HepG2 (cell line): ENCODE measurements around the gene BLOC1S4. TPM values are rescaled to one million over a fixed set of nuclear protein-coding genes. Genes with fewer than 3 reads are reported as not detected.

Experiments used
- ARNT ChIP-seq: fragments of 450-650 bp; IDR thresholded peaks from 2 replicates; pipeline ENCODE4 v1.6.1; 2017
- ATF7 ChIP-seq, 2 experiments: fragments of 450-650 bp in 1 of 2; sonication (generic) in 1 of 2; formaldehyde crosslinking in 1 of 2; IDR thresholded peaks; 2 replicates each; pipeline versions ENCODE4 v1.4.0 to v1.6.1; 2016 to 2020; ENCODE audit warnings: antibody characterized with exemption in 1 of 2, mild to moderate bottlenecking in 1 of 2, missing genetic modification reagents in 1 of 2
- BCL6 ChIP-seq: IDR thresholded peaks from 2 replicates; pipeline ENCODE4 v1.6.1; 2016; ENCODE audit warnings: missing genetic modification reagents, missing compliant biosample characterization
- GATAD1 ChIP-seq: IDR thresholded peaks from 2 replicates; pipeline ENCODE4 v1.6.1; 2016; ENCODE audit warnings: missing genetic modification reagents, missing compliant biosample characterization
- JARID2 ChIP-seq: sonication (generic); formaldehyde crosslinking; IDR thresholded peaks from 2 replicates; pipeline ENCODE4 v1.8.1; 2023; ENCODE audit warnings: missing genetic modification reagents, inconsistent platforms; ENCODE audit not compliant: insufficient replicate concordance
- KMT2B ChIP-seq: IDR thresholded peaks from 2 replicates; pipeline ENCODE4 v1.6.1; 2016; ENCODE audit warnings: missing genetic modification reagents, missing compliant biosample characterization
- MYNN ChIP-seq: sonication (generic); formaldehyde crosslinking; IDR thresholded peaks from 2 replicates; pipeline ENCODE4 v1.4.0; 2020; ENCODE audit warnings: mild to moderate bottlenecking, low read depth, missing genetic modification reagents
- SNAPC2 ChIP-seq: sonication (generic); formaldehyde crosslinking; IDR thresholded peaks from 2 replicates; pipeline ENCODE4 v1.8.1; 2022; ENCODE audit warnings: mild to moderate bottlenecking, missing genetic modification reagents
- SRSF9 ChIP-seq: fragments of 200-400 bp; formaldehyde crosslinking; IDR thresholded peaks from 2 replicates; pipeline ENCODE4 v1.6.1; 2018; ENCODE audit warnings: borderline replicate concordance, mild to moderate bottlenecking, low read depth, low read length; ENCODE audit not compliant: insufficient read depth, poor library complexity, severe bottlenecking
- ZBTB3 ChIP-seq: sonication (generic); formaldehyde crosslinking; IDR thresholded peaks from 2 replicates; pipeline ENCODE4 v1.4.0; 2020; ENCODE audit warnings: low read depth, mild to moderate bottlenecking, moderate library complexity, missing genetic modification reagents, borderline replicate concordance
- ZFP36L2 ChIP-seq: sonication (generic); formaldehyde crosslinking; IDR thresholded peaks from 2 replicates; pipeline ENCODE4 v1.4.0; 2020; ENCODE audit warnings: missing genetic modification reagents
- ZSCAN25 ChIP-seq: sonication (generic); formaldehyde crosslinking; IDR thresholded peaks from 2 replicates; pipeline ENCODE4 v1.8.0; 2022; ENCODE audit warnings: mild to moderate bottlenecking, missing genetic modification reagents
- ZSCAN29 ChIP-seq: sonication (generic); formaldehyde crosslinking; conservative IDR thresholded peaks from 2 replicates; pipeline ENCODE4 v1.4.0; 2020; ENCODE audit warnings: mild to moderate bottlenecking, missing genetic modification reagents
- polyA plus RNA-seq, 8 experiments: library from polyadenylated mRNA; depleted of rRNA in 3 of 8; stranded (reverse) in 7 of 8; unstranded in 1 of 8; fragments of >200 nt; fragmentation: Illumina TruSeq in 4 of 8; extraction: Trizol in 4 of 8; gene quantifications; 2 replicates each; pipeline versions ENCODE4 v1.2.1 to v1.2.3, GENCODE V29; 2011 to 2016; ENCODE audit warnings: low read depth in 4 of 8, missing spikeins in 1 of 8, mixed read lengths in 1 of 8; ENCODE audit not compliant: insufficient read depth in 1 of 8
- total RNA-seq, 5 experiments: library from RNA; depleted of rRNA; stranded (reverse); fragments of >200 nt; fragmentation: Illumina TruSeq; extraction: Trizol; gene quantifications; 2 replicates each; pipeline ENCODE4 v1.2.3, GENCODE V29; 2016; ENCODE audit warnings: low read depth in 1 of 5
- TF ChIP-seq, protein P1 (sequence below): sonication (generic); formaldehyde crosslinking; IDR thresholded peaks from 2 replicates; pipeline ENCODE4 v1.8.1; 2023; ENCODE audit warnings: missing genetic modification reagents, mild to moderate bottlenecking, borderline replicate concordance
- TF ChIP-seq, protein P2 (sequence below): sonication (generic); formaldehyde crosslinking; IDR thresholded peaks from 2 replicates; pipeline ENCODE4 v1.4.0; 2020; ENCODE audit warnings: missing genetic modification reagents
- TF ChIP-seq, protein P3 (sequence below): sonication (generic); formaldehyde crosslinking; IDR thresholded peaks from 2 replicates; pipeline ENCODE4 v1.4.0; 2020; ENCODE audit warnings: missing genetic modification reagents, borderline replicate concordance
- TF ChIP-seq, protein P4 (sequence below): sonication (generic); formaldehyde crosslinking; IDR thresholded peaks from 2 replicates; pipeline ENCODE4 v1.8.0; 2022; ENCODE audit warnings: missing genetic modification reagents, mild to moderate bottlenecking, inconsistent platforms, borderline replicate concordance
- TF ChIP-seq, protein P5 (sequence below): sonication (generic); formaldehyde crosslinking; IDR thresholded peaks from 2 replicates; pipeline ENCODE4 v1.5.1; 2020; ENCODE audit warnings: missing genetic modification reagents, mild to moderate bottlenecking, borderline replicate concordance
- TF ChIP-seq, protein P6 (sequence below): sonication (generic); formaldehyde crosslinking; IDR thresholded peaks from 2 replicates; pipeline ENCODE4 v1.4.0; 2020; ENCODE audit warnings: mild to moderate bottlenecking, missing genetic modification reagents
- TF ChIP-seq, protein P7 (sequence below): sonication (generic); formaldehyde crosslinking; IDR thresholded peaks from 2 replicates; pipeline ENCODE4 v1.5.1; 2020; ENCODE audit warnings: mild to moderate bottlenecking, missing genetic modification reagents, moderate library complexity

BLOC1S4 gene
- total and polyA plus RNA-seq, 2 of the 13 experiments (the other 11 are each of a cell fraction or from before 2014, with no cell fraction given) = 15.5 to 20.9 TPM

DNA sequence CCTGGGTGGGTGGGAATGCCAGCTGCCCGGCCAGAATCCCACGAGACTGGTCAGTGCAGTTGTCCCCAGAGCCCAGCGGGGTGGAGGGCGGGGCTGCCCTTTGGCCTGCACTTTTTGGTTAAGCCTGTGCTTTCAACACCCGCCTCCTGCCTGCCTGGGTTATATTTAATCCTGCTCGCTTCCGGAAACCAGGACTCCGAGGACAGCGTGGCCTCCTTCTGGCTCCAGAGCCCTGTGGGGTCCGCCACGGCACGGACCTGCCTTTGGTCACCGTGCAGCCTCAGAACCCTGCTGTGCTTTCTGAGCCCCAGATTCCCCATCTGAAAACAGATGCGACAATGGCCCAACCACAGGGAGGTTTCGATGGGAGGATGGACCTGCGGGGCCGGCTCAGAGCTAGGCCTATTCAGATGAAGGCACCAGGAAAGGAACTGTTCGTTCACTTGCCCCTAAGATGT, 37.2 kb downstream of the BLOC1S4 start (continued):
- TF ChIP-seq, protein P1, sequence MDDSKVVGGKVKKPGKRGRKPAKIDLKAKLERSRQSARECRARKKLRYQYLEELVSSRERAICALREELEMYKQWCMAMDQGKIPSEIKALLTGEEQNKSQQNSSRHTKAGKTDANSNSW (CRISPR knock-in tag) = no peak
- TF ChIP-seq SNAPC2 (CRISPR knock-in tag) = peak; percentile 44; the same call in 1 of the 2 replicates
- TF ChIP-seq, protein P2, sequence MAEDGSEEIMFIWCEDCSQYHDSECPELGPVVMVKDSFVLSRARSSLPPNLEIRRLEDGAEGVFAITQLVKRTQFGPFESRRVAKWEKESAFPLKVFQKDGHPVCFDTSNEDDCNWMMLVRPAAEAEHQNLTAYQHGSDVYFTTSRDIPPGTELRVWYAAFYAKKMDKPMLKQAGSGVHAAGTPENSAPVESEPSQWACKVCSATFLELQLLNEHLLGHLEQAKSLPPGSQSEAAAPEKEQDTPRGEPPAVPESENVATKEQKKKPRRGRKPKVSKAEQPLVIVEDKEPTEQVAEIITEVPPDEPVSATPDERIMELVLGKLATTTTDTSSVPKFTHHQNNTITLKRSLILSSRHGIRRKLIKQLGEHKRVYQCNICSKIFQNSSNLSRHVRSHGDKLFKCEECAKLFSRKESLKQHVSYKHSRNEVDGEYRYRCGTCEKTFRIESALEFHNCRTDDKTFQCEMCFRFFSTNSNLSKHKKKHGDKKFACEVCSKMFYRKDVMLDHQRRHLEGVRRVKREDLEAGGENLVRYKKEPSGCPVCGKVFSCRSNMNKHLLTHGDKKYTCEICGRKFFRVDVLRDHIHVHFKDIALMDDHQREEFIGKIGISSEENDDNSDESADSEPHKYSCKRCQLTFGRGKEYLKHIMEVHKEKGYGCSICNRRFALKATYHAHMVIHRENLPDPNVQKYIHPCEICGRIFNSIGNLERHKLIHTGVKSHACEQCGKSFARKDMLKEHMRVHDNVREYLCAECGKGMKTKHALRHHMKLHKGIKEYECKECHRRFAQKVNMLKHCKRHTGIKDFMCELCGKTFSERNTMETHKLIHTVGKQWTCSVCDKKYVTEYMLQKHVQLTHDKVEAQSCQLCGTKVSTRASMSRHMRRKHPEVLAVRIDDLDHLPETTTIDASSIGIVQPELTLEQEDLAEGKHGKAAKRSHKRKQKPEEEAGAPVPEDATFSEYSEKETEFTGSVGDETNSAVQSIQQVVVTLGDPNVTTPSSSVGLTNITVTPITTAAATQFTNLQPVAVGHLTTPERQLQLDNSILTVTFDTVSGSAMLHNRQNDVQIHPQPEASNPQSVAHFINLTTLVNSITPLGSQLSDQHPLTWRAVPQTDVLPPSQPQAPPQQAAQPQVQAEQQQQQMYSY (CRISPR knock-in tag) = peak; percentile 34; the same call in 1 of the 2 replicates
- no peak for TF ChIP-seq MYNN (CRISPR knock-in tag)
- TF ChIP-seq, protein P3, sequence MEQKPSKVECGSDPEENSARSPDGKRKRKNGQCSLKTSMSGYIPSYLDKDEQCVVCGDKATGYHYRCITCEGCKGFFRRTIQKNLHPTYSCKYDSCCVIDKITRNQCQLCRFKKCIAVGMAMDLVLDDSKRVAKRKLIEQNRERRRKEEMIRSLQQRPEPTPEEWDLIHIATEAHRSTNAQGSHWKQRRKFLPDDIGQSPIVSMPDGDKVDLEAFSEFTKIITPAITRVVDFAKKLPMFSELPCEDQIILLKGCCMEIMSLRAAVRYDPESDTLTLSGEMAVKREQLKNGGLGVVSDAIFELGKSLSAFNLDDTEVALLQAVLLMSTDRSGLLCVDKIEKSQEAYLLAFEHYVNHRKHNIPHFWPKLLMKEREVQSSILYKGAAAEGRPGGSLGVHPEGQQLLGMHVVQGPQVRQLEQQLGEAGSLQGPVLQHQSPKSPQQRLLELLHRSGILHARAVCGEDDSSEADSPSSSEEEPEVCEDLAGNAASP (CRISPR knock-in tag) = peak; percentile 76; the same call in 1 of the 2 replicates
- no peak for TF ChIP-seq ZBTB3 (CRISPR knock-in tag)
- TF ChIP-seq SRSF9 = no peak
- no peak for TF ChIP-seq JARID2 (CRISPR knock-in tag)
- TF ChIP-seq GATAD1 (CRISPR knock-in tag) = peak; percentile 46; the same call in 1 of the 2 replicates
- TF ChIP-seq BCL6 (CRISPR knock-in tag) = peak; percentile 72
- no peak for TF ChIP-seq ATF7 (IDR thresholded peaks at IDR 0.05)
- TF ChIP-seq ATF7 (CRISPR knock-in tag; IDR thresholded peaks at IDR 0.05) = no peak
- TF ChIP-seq KMT2B = peak; percentile 69
- TF ChIP-seq, protein P4, sequence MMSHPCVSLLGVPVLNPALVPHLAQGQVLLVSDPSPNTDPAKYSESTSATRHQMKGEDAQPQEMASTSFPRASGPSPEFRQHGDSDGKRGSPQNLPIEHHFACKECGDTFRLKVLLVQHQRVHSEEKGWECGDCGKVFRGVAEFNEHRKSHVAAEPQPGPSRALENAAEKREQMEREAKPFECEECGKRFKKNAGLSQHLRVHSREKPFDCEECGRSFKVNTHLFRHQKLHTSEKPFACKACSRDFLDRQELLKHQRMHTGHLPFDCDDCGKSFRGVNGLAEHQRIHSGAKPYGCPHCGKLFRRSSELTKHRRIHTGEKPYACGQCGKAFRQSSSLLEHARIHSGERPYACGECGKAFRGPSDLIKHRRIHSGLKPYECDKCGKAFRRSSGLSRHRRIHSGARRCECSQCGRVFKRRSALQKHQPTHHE (CRISPR knock-in tag) = 0 out of 2 replicates have a peak, but pooled peaks have one; percentile 37
- TF ChIP-seq, protein P5, sequence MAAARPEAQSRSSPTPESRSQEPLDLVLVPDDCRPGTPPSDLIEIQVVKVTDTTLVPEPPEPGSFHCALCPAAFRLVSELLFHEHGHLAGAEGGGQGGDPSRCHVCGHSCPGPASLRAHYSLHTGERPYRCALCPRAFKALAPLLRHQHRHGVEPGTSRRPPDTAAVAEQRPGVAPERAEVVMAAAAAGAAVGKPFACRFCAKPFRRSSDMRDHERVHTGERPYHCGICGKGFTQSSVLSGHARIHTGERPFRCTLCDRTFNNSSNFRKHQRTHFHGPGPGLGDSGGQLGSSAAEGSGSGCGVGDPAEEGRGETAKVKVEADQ (CRISPR knock-in tag) = no peak
- peak; percentile 55; the same call in 1 of the 2 replicates for TF ChIP-seq ZSCAN25 (CRISPR knock-in tag)
- TF ChIP-seq ZSCAN29 (CRISPR knock-in tag) = peak; percentile 63; the same call in 1 of the 2 replicates
- TF ChIP-seq, protein P6, sequence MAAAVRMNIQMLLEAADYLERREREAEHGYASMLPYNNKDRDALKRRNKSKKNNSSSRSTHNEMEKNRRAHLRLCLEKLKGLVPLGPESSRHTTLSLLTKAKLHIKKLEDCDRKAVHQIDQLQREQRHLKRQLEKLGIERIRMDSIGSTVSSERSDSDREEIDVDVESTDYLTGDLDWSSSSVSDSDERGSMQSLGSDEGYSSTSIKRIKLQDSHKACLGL (CRISPR knock-in tag) = peak; percentile 59; the same call in 1 of the 2 replicates
- no peak for TF ChIP-seq ARNT
- TF ChIP-seq, protein P7, sequence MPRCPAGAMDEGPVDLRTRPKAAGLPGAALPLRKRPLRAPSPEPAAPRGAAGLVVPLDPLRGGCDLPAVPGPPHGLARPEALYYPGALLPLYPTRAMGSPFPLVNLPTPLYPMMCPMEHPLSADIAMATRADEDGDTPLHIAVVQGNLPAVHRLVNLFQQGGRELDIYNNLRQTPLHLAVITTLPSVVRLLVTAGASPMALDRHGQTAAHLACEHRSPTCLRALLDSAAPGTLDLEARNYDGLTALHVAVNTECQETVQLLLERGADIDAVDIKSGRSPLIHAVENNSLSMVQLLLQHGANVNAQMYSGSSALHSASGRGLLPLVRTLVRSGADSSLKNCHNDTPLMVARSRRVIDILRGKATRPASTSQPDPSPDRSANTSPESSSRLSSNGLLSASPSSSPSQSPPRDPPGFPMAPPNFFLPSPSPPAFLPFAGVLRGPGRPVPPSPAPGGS (CRISPR knock-in tag) = no peak
- TF ChIP-seq ZFP36L2 = no peak
